DMS53 (cell line): ENCODE data around the gene ADAT1.

Experiments
- DNase-seq: peaks from one replicate; lab custom pipeline; 2025; lab: John Stamatoyannopoulos, UW

The ADAT1 gene, protein sequence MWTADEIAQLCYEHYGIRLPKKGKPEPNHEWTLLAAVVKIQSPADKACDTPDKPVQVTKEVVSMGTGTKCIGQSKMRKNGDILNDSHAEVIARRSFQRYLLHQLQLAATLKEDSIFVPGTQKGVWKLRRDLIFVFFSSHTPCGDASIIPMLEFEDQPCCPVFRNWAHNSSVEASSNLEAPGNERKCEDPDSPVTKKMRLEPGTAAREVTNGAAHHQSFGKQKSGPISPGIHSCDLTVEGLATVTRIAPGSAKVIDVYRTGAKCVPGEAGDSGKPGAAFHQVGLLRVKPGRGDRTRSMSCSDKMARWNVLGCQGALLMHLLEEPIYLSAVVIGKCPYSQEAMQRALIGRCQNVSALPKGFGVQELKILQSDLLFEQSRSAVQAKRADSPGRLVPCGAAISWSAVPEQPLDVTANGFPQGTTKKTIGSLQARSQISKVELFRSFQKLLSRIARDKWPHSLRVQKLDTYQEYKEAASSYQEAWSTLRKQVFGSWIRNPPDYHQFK

DNA sequence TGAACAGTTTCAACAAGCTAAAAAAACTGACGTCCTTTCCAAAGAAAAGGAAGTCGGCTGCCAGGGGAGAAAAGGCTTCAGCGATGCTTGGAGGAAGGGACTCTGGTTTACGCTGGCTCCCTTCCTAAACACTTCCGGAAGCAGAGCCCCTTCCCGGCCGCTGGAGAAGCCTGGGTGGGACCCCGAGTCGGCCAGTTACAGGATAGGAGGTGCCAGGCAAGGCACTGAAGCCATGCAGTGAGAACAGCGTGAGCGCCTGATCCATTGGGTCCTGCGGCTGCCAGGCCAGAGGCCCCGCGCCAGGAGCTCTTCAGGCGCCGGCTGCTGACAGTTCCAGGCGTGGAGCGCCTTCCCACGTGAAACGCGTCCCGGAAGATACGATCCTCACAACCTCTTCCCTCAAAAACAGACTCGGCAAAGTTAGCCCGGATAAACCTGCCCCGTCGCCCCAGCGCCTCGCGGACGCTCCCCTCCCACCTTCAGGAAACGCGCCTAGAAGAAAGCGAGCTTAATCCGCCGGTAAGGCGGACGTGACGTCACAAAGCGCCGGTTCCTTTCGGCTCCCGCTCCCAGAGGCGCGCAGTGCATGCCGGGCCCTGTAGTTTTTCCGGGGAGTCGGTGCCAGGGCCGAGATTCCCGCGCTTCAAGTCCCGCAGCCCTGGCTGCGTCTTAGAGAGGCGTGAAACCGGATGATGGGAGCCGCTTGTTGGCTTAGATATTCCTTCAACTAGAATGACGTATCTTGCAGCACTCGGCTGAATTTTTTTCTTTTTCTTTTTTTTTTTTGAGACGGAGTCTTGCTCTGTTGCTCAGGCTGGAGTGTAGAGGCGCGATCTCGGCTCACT is at the start of gene ADAT1:
ADAT1 (minus strand) TSS at position 521 of the 845 bp plus-strand sequence. CDS start 2,482 bp downstream, outside the sequence.
- DNase-seq: peak; percentile 98

DNA sequence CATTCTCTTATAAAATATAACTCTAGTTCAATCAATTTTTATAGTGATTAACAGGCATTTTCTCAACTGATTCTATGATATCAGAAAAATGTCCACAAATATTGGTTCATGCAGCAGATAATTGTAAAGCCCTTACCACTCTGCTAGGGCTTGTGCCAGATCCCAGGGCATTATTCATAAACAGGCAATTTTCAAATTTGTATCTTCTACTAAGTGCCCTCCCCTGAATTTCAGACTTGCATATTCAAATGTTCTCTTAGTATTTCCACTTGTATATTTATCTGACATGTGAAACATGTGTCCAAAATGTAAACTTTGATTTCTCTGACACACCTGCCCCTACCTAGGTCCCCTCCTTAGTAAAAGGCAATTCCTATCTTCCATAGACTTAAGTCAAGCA is 44.4 kb upstream of the ADAT1 start:
- no peak for DNase-seq

DNA sequence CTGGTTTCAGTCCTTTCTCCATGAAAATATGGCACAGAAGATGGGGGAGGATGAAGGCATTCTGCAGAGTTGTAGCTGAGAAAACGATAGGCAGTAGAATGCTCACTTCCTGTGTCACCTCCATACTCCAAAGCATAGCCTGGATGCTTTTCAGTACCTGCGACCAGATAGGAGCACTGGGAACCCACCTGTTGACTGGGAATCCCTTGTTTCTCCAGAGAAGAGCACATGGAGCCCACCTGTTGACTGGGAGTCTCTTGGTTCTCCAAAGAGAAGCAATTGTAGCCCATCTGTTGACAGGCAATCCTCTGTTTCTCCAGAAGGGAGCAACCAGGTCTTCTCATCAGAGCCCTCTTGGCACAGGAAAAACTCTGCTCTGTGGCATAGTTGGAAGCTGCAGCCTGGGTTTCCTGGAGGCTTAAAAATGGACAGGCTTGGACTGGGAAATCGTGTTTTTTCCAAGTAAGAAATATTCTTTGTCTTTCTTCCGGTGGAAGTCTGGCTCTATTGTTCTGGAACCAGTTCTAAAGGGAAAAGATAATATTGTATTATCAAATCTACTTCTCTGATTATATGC is 37.7 kb upstream of the ADAT1 start:
- no peak for DNase-seq

DNA sequence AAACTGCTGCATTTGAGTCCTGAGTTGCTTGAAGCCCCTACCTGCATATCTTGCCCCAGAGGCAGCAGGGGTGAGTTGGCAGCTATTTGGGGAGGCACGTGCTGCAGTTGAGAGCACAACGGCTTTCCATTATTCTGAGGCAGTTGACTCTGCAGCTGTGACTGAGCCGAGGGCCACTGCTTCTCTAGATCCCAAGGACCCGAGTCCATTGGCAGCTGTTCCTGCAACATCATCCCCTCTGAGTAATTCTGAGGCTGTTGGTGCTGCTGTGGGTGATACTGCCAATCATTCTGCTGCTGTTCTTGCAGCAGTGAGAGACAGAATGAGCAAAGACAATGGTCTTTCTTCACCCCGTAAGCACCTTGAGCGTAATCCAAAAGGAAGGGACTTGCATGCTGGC is 37.2 kb upstream of the ADAT1 start:
- no peak for DNase-seq

DNA sequence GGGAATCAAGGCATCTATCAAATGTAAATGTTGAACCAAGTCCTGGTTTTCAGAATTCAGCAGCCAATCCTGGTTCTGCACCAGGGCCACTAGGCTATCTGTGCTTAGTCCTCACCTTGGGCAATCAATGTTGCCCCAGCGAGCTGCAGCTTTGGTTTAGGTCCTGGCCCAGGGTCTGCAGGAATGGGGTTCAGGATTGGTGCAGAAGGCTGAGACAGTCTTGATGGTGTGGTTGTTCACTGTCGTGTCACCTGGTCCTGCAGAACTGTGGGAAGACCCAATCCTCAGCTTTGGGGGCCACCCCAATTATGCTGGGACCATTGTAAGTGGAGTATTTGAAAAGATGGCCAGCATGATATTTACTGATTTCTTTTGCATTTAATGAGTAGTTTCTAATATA is 35.1 kb upstream of the ADAT1 start:
- no peak for DNase-seq

DNA sequence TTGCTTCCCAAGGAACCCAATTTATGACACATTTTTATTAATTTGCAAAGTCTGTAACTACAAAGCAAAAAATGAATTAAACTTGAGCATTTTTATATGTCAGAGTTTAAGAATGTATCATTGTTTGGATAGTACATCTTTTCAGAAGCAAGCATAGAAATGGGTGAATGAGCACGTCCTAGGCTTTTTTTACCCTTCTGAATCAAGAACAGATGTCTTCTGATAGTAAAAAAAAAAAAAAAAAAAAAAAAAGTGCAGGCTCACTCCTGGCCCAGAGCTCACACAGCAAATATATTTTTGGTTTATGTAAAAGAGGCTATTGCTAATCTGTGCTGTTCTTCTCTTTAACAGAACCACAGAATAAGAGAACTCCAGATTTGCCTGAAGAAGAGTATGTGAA is 30.8 kb upstream of the ADAT1 start:
- no peak for DNase-seq

DNA sequence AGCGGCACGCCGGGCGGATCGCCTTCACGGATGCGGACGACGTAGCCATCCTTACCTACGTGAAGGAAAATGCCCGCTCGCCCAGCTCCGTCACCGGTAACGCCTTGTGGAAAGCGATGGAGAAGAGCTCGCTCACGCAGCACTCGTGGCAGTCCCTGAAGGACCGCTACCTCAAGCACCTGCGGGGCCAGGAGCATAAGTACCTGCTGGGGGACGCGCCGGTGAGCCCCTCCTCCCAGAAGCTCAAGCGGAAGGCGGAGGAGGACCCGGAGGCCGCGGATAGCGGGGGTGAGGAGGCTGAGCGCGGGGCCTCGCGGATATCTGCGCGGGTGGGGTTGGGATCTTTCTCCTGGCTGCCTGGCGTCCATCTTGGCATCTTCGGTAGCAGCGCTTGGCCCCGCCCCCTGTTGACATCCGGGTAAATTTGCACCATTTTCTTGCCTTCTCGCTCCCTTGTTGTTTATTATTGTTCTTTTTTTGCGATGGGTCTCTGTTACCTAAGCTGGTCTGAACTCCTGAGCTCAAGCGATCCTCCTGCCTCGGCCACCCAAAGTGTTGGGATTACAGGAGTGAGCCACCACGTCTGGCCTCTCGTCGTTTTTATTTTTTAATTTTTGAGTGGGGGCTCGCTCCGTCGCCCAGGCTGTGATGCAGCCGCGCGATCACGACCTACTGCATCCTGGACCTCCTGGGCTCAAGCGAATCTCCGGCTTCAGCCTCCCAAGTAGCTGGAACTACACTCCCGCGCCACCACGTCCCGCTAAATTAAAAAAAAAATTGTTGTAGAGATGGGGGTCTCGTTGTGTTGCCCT is 25.4 kb upstream of the ADAT1 start:
- DNase-seq: peak; percentile 78

DNA sequence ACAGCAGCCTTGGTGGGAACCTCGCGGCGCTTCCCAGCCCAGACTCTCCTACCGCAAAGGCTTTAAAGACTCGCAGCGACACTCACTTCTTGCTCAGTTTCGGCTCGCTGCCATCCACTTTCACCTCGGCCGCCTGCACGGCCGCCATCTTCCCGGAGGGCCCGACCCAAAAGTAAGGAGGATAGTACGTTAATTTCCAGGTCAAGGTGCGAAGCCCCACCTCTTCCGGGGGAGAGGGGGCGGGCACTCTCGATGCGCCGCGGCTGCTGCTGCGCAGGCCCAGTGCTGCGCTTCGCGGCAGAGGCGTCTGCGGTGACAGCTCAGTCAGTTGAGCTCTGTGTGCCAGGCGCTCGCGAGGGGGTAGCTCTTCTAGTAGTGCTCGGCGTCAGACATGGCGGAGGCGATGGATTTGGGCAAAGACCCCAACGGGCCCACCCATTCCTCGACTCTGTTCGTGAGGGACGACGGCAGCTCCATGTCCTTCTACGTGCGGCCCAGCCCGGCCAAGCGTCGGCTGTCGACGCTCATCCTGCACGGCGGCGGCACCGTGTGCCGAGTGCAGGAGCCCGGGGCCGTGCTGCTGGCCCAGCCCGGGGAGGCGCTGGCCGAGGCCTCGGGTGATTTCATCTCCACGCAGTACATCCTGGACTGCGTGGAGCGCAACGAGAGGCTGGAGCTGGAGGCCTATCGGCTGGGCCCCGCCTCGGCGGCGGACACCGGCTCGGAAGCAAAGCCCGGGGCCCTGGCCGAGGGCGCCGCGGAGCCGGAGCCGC is 24.6 kb upstream of the ADAT1 start, which contains the start of the genes KARS1 and TERF2IP:
KARS1 (minus strand) TSS at position 174 of the 773 bp plus-strand sequence; CDS start at position 148, 26 bp downstream.
TERF2IP (plus strand) TSS at position 282 of the 773 bp plus-strand sequence; CDS start at position 392, 110 bp downstream.
- DNase-seq: peak; percentile 93

DNA sequence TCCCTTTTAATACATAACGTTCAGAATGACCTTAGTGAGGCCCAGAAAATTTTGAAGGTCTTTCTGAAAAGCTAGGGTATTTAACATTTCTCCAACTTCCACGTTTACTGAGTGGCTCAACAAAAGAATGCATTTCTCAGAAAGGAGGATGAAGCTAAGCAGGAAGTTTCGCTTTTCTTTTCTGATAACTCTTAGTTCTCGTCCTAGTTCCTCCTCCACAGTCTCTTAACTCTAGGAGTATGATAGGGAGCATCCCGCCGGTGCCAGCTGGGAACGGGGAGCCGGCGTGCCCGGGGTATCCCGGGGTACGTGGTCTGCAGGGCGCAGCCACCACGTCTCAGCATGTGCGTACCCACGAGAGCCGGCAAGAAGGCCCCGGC is 24.0 kb upstream of the ADAT1 start:
- no peak for DNase-seq

DNA sequence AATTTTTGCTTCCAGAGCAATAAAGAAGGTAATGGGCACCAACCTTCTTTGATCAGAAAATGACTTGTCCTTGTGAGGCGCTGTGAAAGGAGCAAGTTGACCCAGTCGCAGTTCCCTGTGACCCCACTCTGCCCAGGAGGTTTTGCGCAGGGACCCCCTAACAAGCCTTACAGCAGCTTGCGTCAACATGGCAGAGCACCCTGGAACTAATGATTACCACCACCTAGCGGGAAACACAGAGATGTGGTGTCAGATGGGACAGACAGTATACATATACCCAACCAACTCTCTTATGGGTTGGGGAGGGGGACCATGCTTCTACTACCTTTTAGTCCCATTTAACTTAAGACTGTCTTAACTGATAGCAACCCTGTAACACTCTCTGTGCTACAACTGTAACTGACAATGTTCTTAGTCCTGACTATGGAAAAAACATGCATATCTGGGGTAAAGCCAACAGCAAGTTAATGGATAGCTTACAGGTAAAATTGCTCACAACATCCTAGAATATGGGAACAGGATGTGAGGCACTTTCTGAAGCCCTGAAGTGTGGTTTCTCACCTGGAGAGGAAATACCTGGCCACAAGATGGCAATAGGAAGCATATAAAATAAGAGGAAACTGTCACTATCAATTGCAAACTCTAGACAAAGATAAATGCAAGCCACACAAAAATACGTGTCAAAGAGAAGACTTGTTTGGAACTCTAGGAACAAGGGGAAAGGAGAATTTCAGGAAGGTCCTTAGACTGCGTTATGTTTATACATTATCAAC is 21.3 kb upstream of the ADAT1 start:
- peak; percentile 28 for DNase-seq

DNA sequence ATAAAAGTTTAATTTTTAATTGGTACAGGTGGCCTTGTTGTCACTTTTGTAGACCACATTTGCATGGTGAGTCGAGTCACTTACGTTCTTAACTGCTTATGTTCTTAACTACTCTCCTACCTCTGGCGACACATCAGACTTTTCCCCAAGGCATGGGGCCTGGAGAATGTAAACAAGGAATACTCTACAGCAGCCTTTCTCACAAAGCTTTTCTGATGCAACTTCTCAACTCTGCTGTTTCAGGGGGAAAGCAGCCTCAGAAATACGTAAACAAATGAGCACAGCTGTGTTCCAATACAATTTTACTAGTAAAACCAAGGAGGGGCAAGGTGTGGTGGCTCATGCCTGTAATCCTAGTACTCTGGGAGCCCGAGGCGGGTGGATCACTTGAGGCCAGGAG is 17.5 kb upstream of the ADAT1 start:
- no peak for DNase-seq

DNA sequence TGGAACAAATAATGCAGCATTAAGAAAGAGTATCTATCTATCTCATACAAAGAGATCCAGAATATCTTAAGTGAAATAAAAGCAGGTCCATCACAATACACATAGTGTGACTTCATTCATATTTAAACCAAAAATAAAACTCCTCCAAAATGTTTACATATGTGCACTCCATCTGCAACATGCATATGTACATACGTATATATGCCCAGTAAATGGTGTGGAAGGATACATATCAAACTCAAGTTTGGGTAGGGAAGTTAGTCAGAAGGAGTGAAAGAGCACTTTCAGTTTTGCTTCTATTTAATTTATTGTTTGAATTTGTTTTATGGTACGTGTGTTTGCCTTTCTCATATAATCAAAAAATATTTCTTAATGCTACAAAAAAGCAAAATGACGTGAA is 12.0 kb upstream of the ADAT1 start:
- DNase-seq: no peak

DNA sequence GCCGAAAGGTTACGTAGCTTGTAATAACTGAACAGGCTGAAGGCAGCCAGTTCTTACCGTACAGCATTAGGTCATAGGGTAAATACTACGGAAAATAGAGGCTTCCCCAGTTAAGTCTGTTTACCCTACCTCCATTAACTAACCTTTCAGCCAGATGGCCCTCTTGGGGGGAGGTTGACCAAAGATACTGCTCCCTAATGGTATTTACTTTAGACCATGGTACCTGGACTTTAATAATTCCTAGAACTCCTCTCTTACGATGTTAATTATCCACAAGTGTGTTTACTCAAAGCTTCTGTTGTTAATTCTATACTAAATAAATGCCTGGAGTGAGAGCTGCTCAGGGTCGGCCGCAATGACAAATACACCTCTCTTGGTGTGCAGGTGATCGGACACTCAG is 9.8 kb upstream of the ADAT1 start:
- DNase-seq: peak; percentile 93

DNA sequence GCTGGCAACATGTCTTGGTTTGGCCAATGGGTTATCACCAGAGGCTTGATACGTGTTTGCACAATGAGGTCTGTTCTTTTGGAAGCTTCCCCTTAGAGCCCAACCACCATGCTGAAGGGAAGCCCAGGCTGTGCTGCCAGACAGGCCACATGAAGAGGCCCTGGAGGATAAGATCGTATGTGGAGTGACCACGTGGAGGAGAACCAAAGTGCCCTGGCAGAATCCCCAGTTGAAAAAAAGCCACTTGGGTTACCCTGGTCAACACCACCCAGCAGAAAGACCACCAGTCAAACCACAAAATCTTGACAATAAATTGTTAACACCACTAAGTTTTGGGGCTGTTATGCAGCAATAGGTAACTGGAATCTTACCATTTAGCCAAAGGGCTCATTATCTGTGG is 7.0 kb upstream of the ADAT1 start:
- no peak for DNase-seq

DNA sequence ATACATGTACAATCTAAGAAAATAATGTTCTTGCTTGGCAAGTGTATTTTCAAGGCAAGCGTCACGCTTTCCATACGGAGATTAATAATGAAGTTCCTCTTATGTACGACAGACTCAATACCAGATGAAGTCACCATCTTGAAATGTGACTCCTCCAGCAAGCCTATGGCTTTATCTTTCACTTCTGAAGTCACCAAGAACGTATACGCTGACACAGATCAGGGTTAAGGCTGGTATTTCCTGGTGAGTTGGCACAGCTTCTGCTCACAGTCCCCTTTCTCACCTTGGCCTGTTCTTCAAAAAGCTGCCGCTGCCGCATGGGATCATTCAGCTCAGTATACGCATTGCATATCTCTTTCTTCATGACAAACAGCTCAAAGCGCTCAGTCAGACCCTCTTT is 6.1 kb upstream of the ADAT1 start:
- no peak for DNase-seq

DNA sequence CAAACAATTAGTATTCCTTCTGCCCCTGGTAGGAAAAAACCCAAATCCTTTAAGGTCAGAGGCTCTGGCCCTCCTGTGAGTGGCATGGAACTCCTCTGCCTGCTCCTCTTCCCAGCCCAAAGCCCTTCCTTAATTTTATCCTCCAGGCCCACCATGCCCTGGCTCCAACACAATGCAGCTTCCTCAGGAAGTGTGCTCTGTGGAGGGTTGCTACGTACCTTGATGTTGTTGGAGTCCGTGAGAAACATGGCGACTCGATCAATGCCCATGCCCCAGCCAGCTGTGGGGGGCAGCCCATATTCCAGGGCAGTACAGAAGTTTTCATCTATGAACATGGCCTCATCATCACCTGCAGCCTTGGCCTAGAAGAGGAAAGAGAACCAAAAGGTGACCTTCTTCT is 5.3 kb upstream of the ADAT1 start:
- no peak for DNase-seq

DNA sequence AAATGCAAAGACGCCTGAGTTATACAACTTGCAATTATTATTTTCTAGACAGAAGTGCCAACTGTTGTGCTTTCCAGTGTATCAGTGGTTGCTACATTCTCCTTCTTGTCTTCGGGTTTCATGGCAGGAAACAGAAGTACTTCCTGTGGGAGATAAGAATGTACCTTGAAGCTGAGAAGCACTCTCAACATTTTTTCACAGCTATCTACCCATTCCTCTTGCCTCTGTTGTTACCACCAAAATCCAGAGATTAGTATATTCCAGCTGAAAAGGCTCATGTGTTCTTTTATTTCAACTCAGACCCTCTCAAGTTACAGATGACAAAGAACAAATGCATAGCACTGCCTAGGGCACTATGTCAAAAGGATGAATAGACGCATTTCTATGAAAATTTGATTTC is 4.8 kb upstream of the ADAT1 start:
- DNase-seq: no peak

DNA sequence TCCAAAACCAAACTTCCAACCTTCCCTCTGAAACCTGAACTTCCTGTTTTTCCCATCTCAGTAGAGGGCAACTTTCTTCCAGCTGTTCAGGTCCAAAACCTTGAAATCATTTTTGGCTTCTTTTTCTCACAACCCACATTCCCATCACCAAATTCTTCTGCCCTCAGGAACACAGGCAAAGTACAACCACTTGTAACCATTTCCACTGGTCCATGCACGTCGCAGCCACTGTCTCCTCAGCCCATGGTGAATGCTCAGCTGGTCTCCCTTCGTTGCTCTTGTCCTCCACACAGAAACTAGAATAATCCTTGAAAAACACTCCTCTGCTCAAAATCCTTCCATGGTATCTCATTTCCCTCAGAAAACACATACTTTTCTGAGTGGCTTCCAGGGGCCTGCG is 3.7 kb upstream of the ADAT1 start:
- no peak for DNase-seq

DNA sequence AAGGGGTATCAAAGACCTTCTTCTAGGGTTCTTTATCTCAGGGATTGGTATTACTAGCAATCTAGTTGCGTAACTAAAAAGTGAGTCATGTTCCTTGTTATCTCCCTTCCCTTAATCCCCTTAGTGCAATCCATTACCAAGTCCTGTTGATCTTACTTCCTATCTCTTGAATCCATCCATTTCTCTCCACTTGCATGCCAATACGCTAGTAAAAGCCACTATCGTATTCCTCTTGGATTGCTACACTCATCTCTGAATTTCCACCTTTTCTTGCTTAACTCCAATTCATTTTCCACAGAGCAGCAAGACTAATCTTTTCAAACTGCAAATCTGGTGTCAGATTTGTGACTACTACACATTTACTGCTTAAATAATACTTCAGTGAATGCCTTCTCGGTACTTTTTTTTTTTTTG is 1.8 kb upstream of the ADAT1 start:
- peak; percentile 6 for DNase-seq

DNA sequence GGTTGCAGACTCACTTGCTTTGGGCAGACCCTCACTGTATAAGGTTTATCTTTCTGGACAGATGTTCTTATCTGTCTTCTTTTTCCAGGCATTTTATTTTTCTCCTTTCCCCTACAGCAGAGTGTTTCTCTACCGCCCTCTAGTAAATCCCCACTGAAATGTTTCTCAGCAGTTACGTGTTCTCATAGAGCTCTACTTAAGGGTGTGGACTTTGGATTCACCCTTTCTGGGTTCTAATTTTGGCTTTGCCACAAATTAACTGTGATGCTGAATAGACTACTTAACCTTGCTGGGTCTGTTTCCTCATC is 2.0 kb downstream of the ADAT1 start:
- peak; percentile 41 for DNase-seq
